IMR-90 (cell line): ENCODE data around the gene HYAL3. TPM values are rescaled to one million over a fixed set of nuclear protein-coding genes. Genes with fewer than 3 reads are reported as not detected.
A peak's percentile ranks its signal among the peaks of the same experiment; 100 is the strongest.

Experiments
- ATAC-seq: fragments of 200-7000 bp; cut with Tn5 transposase; 2 replicates; pipeline ENCODE4 v1.9.1; 2020; ENCODE audit warnings: low read depth, mild to moderate bottlenecking, moderate library complexity
- BruUV-seq: library from RNA; stranded (reverse); fragments of 400-500 nt; replicated peaks from 2 replicates; lab custom pipeline; 2021; lab: Mats Ljungman, UMichigan
- CTCF ChIA-PET: fragments of 300-600 bp; formaldehyde crosslinking; extraction: SDS; loops from one replicate; lab custom pipeline; 2021; ENCODE audit warnings: antibody characterized with exemption; lab: Yijun Ruan, JAX
- POLR2A ChIA-PET: fragments of 300-600 bp; sonication (Branson Sonifier 250); formaldehyde crosslinking; loops from one replicate; lab custom pipeline; 2022; ENCODE audit warnings: antibody characterized with exemption; ENCODE audit not compliant: unreplicated experiment; lab: Charles Lee
- DNase-seq: peaks from one replicate; pipeline ENCODE4 v3.0.0; 2013
- H2AFZ ChIP-seq: replicated peaks from 2 replicates; pipeline ENCODE3; 2013; ENCODE audit warnings: low read length, mild to moderate bottlenecking; ENCODE audit not compliant: poor library complexity
- H2AK5ac ChIP-seq: 2 replicates; pipeline ENCODE4 v1.6.1; 2013; ENCODE audit warnings: low read depth, low read length, inconsistent platforms
- H2AK9ac ChIP-seq: replicated peaks from 2 replicates; pipeline ENCODE3; 2013; ENCODE audit warnings: mild to moderate bottlenecking, low read depth, low read length, moderate library complexity; ENCODE audit not compliant: poor library complexity
- H2BK120ac ChIP-seq: 2 replicates; pipeline ENCODE4 v1.6.1; 2013; ENCODE audit warnings: low read depth, low read length, inconsistent platforms
- H2BK15ac ChIP-seq: 3 replicates; pipeline ENCODE4 v1.6.1; 2013; ENCODE audit warnings: low read depth, low read length, inconsistent platforms
- H2BK20ac ChIP-seq: 2 replicates; pipeline ENCODE4 v1.6.1; 2013; ENCODE audit warnings: low read depth, mild to moderate bottlenecking, inconsistent platforms, low read length, moderate library complexity
- H2BK5ac ChIP-seq: 2 replicates; pipeline ENCODE4 v1.6.1; 2013; ENCODE audit warnings: mild to moderate bottlenecking, low read depth, low read length, inconsistent platforms; ENCODE audit not compliant: poor library complexity, severe bottlenecking
- H3K14ac ChIP-seq: replicated peaks from 2 replicates; pipeline ENCODE4 v1.6.1; 2013; ENCODE audit warnings: low read depth, low read length, inconsistent platforms
- H3K18ac ChIP-seq: 2 replicates; pipeline ENCODE4 v1.6.1; 2013; ENCODE audit warnings: low read depth, low read length, control low read depth
- H3K23ac ChIP-seq: 2 replicates; pipeline ENCODE4 v1.6.1; 2013; ENCODE audit warnings: low read depth, low read length, inconsistent platforms
- H3K27ac ChIP-seq: 2 replicates; pipeline ENCODE4 v1.5.1; 2013; ENCODE audit warnings: mild to moderate bottlenecking, control low read depth, low read length; ENCODE audit not compliant: insufficient read depth
- H3K27me3 ChIP-seq: 2 replicates; pipeline ENCODE4 v1.6.1; 2013; ENCODE audit warnings: low read length; ENCODE audit not compliant: control insufficient read depth, insufficient read depth
- H3K36me3 ChIP-seq: 2 replicates; pipeline ENCODE4 v1.6.1; 2013; ENCODE audit warnings: low read length, mixed read lengths; ENCODE audit not compliant: control insufficient read depth, insufficient read depth
- H3K4ac ChIP-seq: 2 replicates; pipeline ENCODE4 v1.6.1; 2013; ENCODE audit warnings: low read depth, low read length, inconsistent platforms
- H3K4me1 ChIP-seq: 2 replicates; pipeline ENCODE4 v1.6.1; 2013; ENCODE audit warnings: low read length, mixed read lengths; ENCODE audit not compliant: control insufficient read depth, insufficient read depth
- H3K4me2 ChIP-seq: 2 replicates; pipeline ENCODE4 v1.6.1; 2013; ENCODE audit warnings: low read depth, mild to moderate bottlenecking, control low read depth, low read length, moderate library complexity
- H3K4me3 ChIP-seq: 2 replicates; pipeline ENCODE4 v1.5.1; 2013; ENCODE audit warnings: low read depth, mild to moderate bottlenecking, control low read depth, low read length, moderate library complexity; ENCODE audit not compliant: insufficient read depth
- H3K56ac ChIP-seq: 2 replicates; pipeline ENCODE4 v1.6.1; 2013; ENCODE audit warnings: low read length, inconsistent platforms; ENCODE audit not compliant: insufficient read depth; ENCODE audit errors: extremely low read depth
- H3K79me1 ChIP-seq, 2 experiments: 2 replicates each; pipeline ENCODE4 v1.6.1; 2013; ENCODE audit warnings: low read length in 2 of 2, inconsistent platforms in 1 of 2, low read depth in 1 of 2
- H3K9ac ChIP-seq: 2 replicates; pipeline ENCODE4 v1.6.1; 2013; ENCODE audit warnings: low read depth, low read length, control low read depth
- H3K9me1 ChIP-seq: 2 replicates; pipeline ENCODE4 v1.6.1; 2013; ENCODE audit warnings: low read length, inconsistent platforms; ENCODE audit not compliant: insufficient read depth
- H3K9me3 ChIP-seq: 2 replicates; pipeline ENCODE4 v1.6.1; 2013; ENCODE audit warnings: low read length; ENCODE audit not compliant: control insufficient read depth, insufficient read depth
- H4K20me1 ChIP-seq: 2 replicates; pipeline ENCODE4 v1.6.1; 2013; ENCODE audit warnings: low read length, inconsistent platforms; ENCODE audit not compliant: insufficient read depth
- H4K5ac ChIP-seq: 2 replicates; pipeline ENCODE4 v1.6.1; 2013; ENCODE audit warnings: mild to moderate bottlenecking, low read depth, low read length, control low read depth
- H4K8ac ChIP-seq, 2 experiments: 2 replicates each; pipeline ENCODE4 v1.6.1; 2013; ENCODE audit warnings: low read depth in 2 of 2, low read length in 2 of 2, control low read depth in 1 of 2, inconsistent platforms in 1 of 2
- H4K91ac ChIP-seq: 2 replicates; pipeline ENCODE4 v1.6.1; 2013; ENCODE audit warnings: low read depth, low read length, inconsistent platforms; ENCODE audit not compliant: insufficient read depth
- CHD1 ChIP-seq: IDR thresholded peaks from 2 replicates; pipeline ENCODE4 v1.6.1; 2012; ENCODE audit warnings: low read depth, low read length, improper control_type of control experiment
- MAZ ChIP-seq: IDR thresholded peaks from 2 replicates; pipeline ENCODE4 v1.6.1; 2012; ENCODE audit warnings: low read depth, mild to moderate bottlenecking, low read length, improper control_type of control experiment, moderate library complexity, borderline replicate concordance
- MXI1 ChIP-seq: IDR thresholded peaks from 2 replicates; pipeline ENCODE4 v1.6.1; 2012; ENCODE audit warnings: low read depth, mild to moderate bottlenecking, low read length, moderate library complexity, borderline replicate concordance
- WGBS, 2 experiments: methylation state at CpG; one replicate each; pipeline versions ENCODE4 v1.1.5 to v1.1.7; 2013; ENCODE audit warnings: missing lambda C conversion rate in 2 of 2; ENCODE audit not compliant: insufficient read length in 1 of 2; ENCODE audit errors: extremely low coverage in 2 of 2; 5-methylcytosine and 5-hydroxymethylcytosine counted together
- dilution Hi-C: fragments of 300-500 bp; cut with HindIII; formaldehyde crosslinking; loops from one replicate; pipeline ENCODE4 v1.14.3; 2018; ENCODE audit warnings: low sequenced_read_pairs; ENCODE audit not compliant: unreplicated experiment
- in situ Hi-C: fragments of 300-500 bp; cut with MboI; formaldehyde crosslinking; loops from 3 replicates; pipeline ENCODE4 v1.14.3; 2019; ENCODE audit warnings: low sequenced_read_pairs, inconsistent platforms, mixed read lengths
- intact Hi-C: fragments of 100-400 bp; cut with micrococcal nuclease; formaldehyde crosslinking; loops from 2 replicates; pipeline ENCODE4 v1.10.0; 2022
- polyA plus RNA-seq, 3 experiments: library from polyadenylated mRNA; depleted of rRNA; stranded (reverse); fragments of >200 nt; gene quantifications; 2 replicates each; pipeline ENCODE4 v1.2.3, GENCODE V29; 2012; ENCODE audit warnings: low replicate concordance in 1 of 3
- total RNA-seq: library from RNA; depleted of rRNA; stranded (reverse); fragments of >200 nt; gene quantifications from 2 replicates; pipeline ENCODE4 v1.2.3, GENCODE V29; 2012

Gene HYAL3
- total and polyA plus RNA-seq, 2 of the 4 experiments (the other 2 are of a cell fraction) = 2.7 to 5.7 TPM

GRCh38 chr3:50264383-50264963, 34.7 kb downstream of the HYAL3 start:
- H4K20me1 ChIP-seq = no peaks in the 10 kb centered on the region
- CTCF ChIA-PET = interaction anchor here (0.7 to 1.7 kb wide), 2 partner anchors 8 to 38 kb away, joined by 4 to 5 read pairs; no protein-coding TSS in a partner anchor
- peak overlapping the region; percentile 79 for H3K14ac ChIP-seq
- peak overlapping the region; percentile 81 for H2AFZ ChIP-seq
- peak overlapping the region; percentile 85 for H2BK5ac ChIP-seq
- peaks cover 6 to 59% of the 10 kb centered on the region in 2 experiments; a peak in 3 of 4 replicates for H3K79me1 ChIP-seq
- H3K4me2 ChIP-seq = peak overlapping the region; percentile 45
- peak overlapping the region; percentile 100 for H3K4ac ChIP-seq
- peak overlapping the region; percentile 61 for H3K23ac ChIP-seq
- H3K9me3 ChIP-seq = no peaks in the 10 kb centered on the region
- DNase-seq = peak; percentile 93
- no peaks in the 10 kb centered on the region; the same call in 1 of the 2 replicates for H3K36me3 ChIP-seq
- H3K4me3 ChIP-seq = no peak overlapping the region
- H2AK5ac ChIP-seq = peak overlapping the region; percentile 100
- peak overlapping the region; percentile 44 for H3K9ac ChIP-seq
- H3K27ac ChIP-seq = peak overlapping the region; percentile 97
- H2BK20ac ChIP-seq = peak overlapping the region; percentile 27
- in situ Hi-C loops = no loop called here
- TF ChIP-seq MAZ (peak; percentile 99), CHD1 (no peak), MXI1 (no peak)
- POLR2A ChIA-PET = interaction anchor here (0.6 to 0.7 kb wide), 4 partner anchors 27 to 157 kb away, joined by 3 to 6 read pairs (median 4); no protein-coding TSS in a partner anchor
- intact Hi-C loops = loop anchor here (5.0 kb wide), 1 partner anchor 58 kb away; the partner anchor contains the start of gene HYAL2
- peak overlapping the region; percentile 78 for H4K5ac ChIP-seq
- peak; percentile 71 for ATAC-seq
- H3K56ac ChIP-seq = peak overlapping the region; percentile 58
- WGBS, 2 experiments = no CpG with 5 or more reads among the region's 7 CpGs
- H4K91ac ChIP-seq = peak overlapping the region; percentile 99
- peak overlapping the region; percentile 67; the same call in 2 of the 3 replicates for H2BK15ac ChIP-seq
- peaks cover 64% of the 10 kb centered on the region for H3K4me1 ChIP-seq
- no peaks in the 10 kb centered on the region for H3K27me3 ChIP-seq
- H3K9me1 ChIP-seq = peaks cover 38% of the 10 kb centered on the region
- peak overlapping the region; percentile 83 for H3K18ac ChIP-seq
- dilution Hi-C loops = no loop called here
- no TSS peak for BruUV-seq
- peak overlapping the region; percentile 80 for H2BK120ac ChIP-seq
- peak overlapping the region; percentile 86 for H2AK9ac ChIP-seq
- H4K8ac ChIP-seq = peak overlapping the region; percentile 89 to 99; a peak in 3 of 4 replicates
